Prostate gland (tissue), 2 donors: Measurements from ENCODE around the gene ZNF599.

Experiments
- POLR2A ChIP-seq: fragments of 450-650 bp; IDR thresholded peaks from one replicate; pipeline ENCODE4 v1.6.1; 2016; ENCODE audit warnings: antibody characterized with exemption, mild to moderate bottlenecking
- TF ChIP-seq, protein P1 (sequence below), 4 experiments: fragments of 200-600 bp in 2 of 4; fragments of 450-650 bp in 2 of 4; sonication (generic) in 2 of 4; IDR thresholded peaks; 1 replicate in 3 of 4; 2 replicates in 1 of 4; pipeline ENCODE4 v1.5.1; 2016 to 2019; ENCODE audit warnings: antibody characterized with exemption in 4 of 4, mild to moderate bottlenecking in 2 of 4, moderate library complexity in 2 of 4

DNA sequence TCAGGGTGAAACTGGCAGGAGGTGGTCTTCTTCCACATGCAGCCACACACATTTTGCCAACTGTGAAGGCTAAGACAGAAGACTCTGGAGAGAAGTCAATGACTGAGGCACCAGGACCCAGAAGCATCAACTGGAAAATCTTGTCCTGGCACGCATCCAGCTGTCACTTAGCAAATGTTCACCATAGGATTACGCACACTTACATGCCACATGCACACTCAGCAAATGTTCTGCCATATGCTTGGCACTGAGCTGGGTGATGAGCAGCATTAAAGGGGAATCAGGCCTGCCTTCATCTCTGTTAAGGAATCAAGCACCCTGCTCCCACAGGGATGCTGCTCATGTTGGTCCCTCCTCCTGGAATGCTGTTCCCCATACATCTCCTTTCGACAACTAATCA is 5.1 kb downstream of the ZNF599 start:
- TF ChIP-seq, protein P1, sequence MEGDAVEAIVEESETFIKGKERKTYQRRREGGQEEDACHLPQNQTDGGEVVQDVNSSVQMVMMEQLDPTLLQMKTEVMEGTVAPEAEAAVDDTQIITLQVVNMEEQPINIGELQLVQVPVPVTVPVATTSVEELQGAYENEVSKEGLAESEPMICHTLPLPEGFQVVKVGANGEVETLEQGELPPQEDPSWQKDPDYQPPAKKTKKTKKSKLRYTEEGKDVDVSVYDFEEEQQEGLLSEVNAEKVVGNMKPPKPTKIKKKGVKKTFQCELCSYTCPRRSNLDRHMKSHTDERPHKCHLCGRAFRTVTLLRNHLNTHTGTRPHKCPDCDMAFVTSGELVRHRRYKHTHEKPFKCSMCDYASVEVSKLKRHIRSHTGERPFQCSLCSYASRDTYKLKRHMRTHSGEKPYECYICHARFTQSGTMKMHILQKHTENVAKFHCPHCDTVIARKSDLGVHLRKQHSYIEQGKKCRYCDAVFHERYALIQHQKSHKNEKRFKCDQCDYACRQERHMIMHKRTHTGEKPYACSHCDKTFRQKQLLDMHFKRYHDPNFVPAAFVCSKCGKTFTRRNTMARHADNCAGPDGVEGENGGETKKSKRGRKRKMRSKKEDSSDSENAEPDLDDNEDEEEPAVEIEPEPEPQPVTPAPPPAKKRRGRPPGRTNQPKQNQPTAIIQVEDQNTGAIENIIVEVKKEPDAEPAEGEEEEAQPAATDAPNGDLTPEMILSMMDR (IDR thresholded peaks at IDR 0.05), result no peak
- TF ChIP-seq POLR2A, result no peak
